ENCODE results near the gene AUP1. TPM values are rescaled to one million over a fixed set of nuclear protein-coding genes. Genes with fewer than 3 reads are reported as not detected.
A peak's percentile ranks its signal among the peaks of the same experiment; 100 is the strongest.

Gene AUP1
- total and polyA plus RNA-seq, 9 of the 15 experiments (the other 6 are each of a cell fraction or from before 2014, with no cell fraction given) = 70.7 to 245 (median 165) TPM

DNA sequence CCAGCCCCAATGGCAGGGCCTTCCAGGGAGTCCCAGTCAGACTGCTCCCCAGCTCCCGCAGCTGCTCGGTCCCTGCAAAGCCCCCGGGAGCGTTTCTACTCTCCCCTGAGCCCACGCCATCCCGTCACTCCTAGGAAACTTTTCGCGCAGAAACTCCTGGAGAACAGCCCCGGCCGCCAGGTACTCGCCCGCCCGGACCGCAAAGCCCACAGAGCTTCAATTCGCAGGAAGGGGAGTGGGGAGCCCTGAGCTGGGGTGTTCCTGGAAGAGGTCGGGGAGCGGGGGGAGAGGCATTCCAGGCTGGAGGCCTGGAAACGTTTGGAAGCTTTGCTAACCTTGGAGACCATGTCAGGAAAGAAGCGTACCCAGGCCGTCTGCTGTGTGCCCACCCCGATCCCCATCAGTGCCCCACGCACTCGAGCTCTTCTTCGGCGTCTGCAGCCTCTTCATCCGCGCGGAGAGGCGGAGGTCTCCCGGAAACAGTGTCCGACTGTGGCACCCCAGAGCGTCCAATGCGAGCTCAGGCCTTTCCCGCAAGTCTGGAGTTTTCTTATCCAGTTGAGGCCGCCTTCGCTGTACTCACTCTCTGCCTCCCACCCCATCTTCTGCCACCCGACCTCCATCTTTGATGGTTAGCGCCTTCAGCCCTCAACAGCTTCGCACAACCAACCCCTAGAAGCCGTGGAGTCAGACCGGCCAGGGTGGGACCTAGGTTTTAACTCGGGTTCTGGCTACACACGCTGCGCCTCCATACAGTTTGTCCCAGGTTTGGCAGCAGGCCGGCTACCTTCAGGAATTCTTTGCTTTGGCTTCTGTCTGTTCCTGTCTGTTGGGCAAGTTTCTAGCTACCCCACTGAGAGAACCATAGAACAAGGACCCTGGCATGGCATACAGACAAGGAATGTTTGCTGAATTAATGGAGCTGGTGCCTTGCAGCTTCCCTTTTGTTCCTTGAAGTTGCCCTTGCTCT is 25.7 kb downstream of the AUP1 start:
- no peaks in the 10 kb centered on the region for H3K27me3 ChIP-seq (ENCODE audit: control insufficient read depth in 2 of 2, insufficient read depth in 2 of 2, low read length in 2 of 2)
- peak overlapping the region; percentile 97 for H2AFZ ChIP-seq (ENCODE audit: low read depth, low read length)
- WGBS (ENCODE audit: insufficient coverage, low coverage, missing lambda C conversion rate) = 1% methylated on average over 45 of the region's 45 CpGs
- peak overlapping the region; percentile 95 for H3K4me2 ChIP-seq (ENCODE audit: insufficient read depth, low read length)
- H3K27ac ChIP-seq (ENCODE audit: extremely low read depth, low read depth, low read length) = peak overlapping the region; percentile 79
- DNase-seq (ENCODE audit: extremely low read depth in 1 of 4, low spot score in 3 of 4) (peak in 3 of 4 experiments; percentile 31 to 62 (median 36)), ATAC-seq (peak; percentile 3), FAIRE-seq (no peak)
- peak overlapping the region; percentile 40 for H3K4me3 ChIP-seq
- no peaks in the 10 kb centered on the region for H4K20me1 ChIP-seq (replicated peaks; ENCODE audit: control insufficient read depth, insufficient read depth, low read length)
- H3K4me1 ChIP-seq (replicated peaks in 1 of 2; ENCODE audit: control insufficient read depth in 2 of 2, insufficient read depth in 2 of 2, low read length in 2 of 2) = peaks cover 36 to 69% of the 10 kb centered on the region in 2 experiments; a peak in 4 of 5 replicates
- H3K9me1 ChIP-seq (ENCODE audit: control insufficient read depth, insufficient read depth, low read length) = no peaks in the 10 kb centered on the region
- H3K9ac ChIP-seq (ENCODE audit: insufficient read depth in 1 of 2, low read depth in 2 of 2, low read length in 2 of 2) = peak overlapping the region; percentile 87 to 94
- POLR2A ChIA-PET = interaction anchor here (0.5 to 1.6 kb wide), 21 partner anchors 8 to 439 kb away, joined by 3 to 6 read pairs (median 3); partner anchors contain the start of genes AUP1, CCDC142, HTRA2 and TTC31
- no TSS peak for BruUV-seq (replicated peaks)
- peaks cover 13% of the 10 kb centered on the region; the same call in 2 of the 3 replicates for H3K36me3 ChIP-seq (ENCODE audit: control insufficient read depth, insufficient read depth, low read length)
- no peaks in the 10 kb centered on the region for H3K9me3 ChIP-seq (replicated peaks; ENCODE audit: control insufficient read depth, insufficient read depth, low read depth, low read length)
- intact Hi-C loops (cut with micrococcal nuclease) (loop anchor here (1.0 to 5.0 kb wide), 2 partner anchors 20 to 69 kb away; partner anchors contain the start of gene TTC31), in situ Hi-C loops (cut with MboI) (no loop called here)
- H3K79me2 ChIP-seq (ENCODE audit: control insufficient read depth, insufficient read depth, low read length) = peaks cover 46% of the 10 kb centered on the region
- CTCF ChIA-PET (ENCODE audit: low intra/inter-chr PET ratio) = no interaction called here
- TF ChIP-seq ZNF699 (CRISPR knock-in tag; IDR thresholded peaks at IDR 0.05; ENCODE audit: insufficient replicate concordance) = no peak
- no peak for TF ChIP-seq NCOA4 (IDR thresholded peaks at IDR 0.05; ENCODE audit: partially characterized antibody)
- TF ChIP-seq MCM7 (IDR thresholded peaks at IDR 0.05) = no peak
- TF ChIP-seq ZNF133 (CRISPR knock-in tag; IDR thresholded peaks at IDR 0.05) = no peak
- TF ChIP-seq, protein P1, sequence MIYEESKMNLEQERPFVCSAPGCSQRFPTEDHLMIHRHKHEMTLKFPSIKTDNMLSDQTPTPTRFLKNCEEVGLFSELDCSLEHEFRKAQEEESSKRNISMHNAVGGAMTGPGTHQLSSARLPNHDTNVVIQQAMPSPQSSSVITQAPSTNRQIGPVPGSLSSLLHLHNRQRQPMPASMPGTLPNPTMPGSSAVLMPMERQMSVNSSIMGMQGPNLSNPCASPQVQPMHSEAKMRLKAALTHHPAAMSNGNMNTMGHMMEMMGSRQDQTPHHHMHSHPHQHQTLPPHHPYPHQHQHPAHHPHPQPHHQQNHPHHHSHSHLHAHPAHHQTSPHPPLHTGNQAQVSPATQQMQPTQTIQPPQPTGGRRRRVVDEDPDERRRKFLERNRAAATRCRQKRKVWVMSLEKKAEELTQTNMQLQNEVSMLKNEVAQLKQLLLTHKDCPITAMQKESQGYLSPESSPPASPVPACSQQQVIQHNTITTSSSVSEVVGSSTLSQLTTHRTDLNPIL (CRISPR knock-in tag; IDR thresholded peaks at IDR 0.05) = no peak
- TF ChIP-seq NR3C1 (CRISPR knock-in tag; IDR thresholded peaks at IDR 0.05) = no peak
- TF ChIP-seq, protein P2, sequence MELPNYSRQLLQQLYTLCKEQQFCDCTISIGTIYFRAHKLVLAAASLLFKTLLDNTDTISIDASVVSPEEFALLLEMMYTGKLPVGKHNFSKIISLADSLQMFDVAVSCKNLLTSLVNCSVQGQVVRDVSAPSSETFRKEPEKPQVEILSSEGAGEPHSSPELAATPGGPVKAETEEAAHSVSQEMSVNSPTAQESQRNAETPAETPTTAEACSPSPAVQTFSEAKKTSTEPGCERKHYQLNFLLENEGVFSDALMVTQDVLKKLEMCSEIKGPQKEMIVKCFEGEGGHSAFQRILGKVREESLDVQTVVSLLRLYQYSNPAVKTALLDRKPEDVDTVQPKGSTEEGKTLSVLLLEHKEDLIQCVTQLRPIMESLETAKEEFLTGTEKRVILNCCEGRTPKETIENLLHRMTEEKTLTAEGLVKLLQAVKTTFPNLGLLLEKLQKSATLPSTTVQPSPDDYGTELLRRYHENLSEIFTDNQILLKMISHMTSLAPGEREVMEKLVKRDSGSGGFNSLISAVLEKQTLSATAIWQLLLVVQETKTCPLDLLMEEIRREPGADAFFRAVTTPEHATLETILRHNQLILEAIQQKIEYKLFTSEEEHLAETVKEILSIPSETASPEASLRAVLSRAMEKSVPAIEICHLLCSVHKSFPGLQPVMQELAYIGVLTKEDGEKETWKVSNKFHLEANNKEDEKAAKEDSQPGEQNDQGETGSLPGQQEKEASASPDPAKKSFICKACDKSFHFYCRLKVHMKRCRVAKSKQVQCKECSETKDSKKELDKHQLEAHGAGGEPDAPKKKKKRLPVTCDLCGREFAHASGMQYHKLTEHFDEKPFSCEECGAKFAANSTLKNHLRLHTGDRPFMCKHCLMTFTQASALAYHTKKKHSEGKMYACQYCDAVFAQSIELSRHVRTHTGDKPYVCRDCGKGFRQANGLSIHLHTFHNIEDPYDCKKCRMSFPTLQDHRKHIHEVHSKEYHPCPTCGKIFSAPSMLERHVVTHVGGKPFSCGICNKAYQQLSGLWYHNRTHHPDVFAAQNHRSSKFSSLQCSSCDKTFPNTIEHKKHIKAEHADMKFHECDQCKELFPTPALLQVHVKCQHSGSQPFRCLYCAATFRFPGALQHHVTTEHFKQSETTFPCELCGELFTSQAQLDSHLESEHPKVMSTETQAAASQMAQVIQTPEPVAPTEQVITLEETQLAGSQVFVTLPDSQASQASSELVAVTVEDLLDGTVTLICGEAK (IDR thresholded peaks at IDR 0.05) = no peak; the same call in 1 of the 2 replicates
- TF ChIP-seq, protein P2 (CRISPR knock-in tag; IDR thresholded peaks at IDR 0.05) = no peak
- TF ChIP-seq RBBP5 (IDR thresholded peaks at IDR 0.05; ENCODE audit: borderline replicate concordance, insufficient read depth, low read length, poor library complexity, severe bottlenecking) = peak; percentile 69
- TF ChIP-seq COPS2 (conservative IDR thresholded peaks at IDR 0.05) = no peak

Data from K562 (cell line).